ENCODE results near the gene TBPL1.

The TBPL1 gene

GRCh38 chr6:133992992-133993680, 40.1 kb downstream of the TBPL1 start:
- DNase-seq (ENCODE audit: low read depth) = no peak
- no peak for TF ChIP-seq POLR2A (IDR thresholded peaks at IDR 0.05; ENCODE audit: extremely low read depth, insufficient read length)
- H3K4me3 ChIP-seq (ENCODE audit: low read depth, low read length) = no peak overlapping the region

- TF ChIP-seq MYC (IDR thresholded peaks at IDR 0.05; ENCODE audit: low read depth, low read length) (no peak), POLR2A (IDR thresholded peaks at IDR 0.05; ENCODE audit: extremely low read depth, insufficient read length) (no peak), CTCF (IDR thresholded peaks at IDR 0.05; ENCODE audit: low read depth, low read length) (no peak), MAX (IDR thresholded peaks at IDR 0.05; ENCODE audit: low read depth, low read length) (no peak)
- H3K4me3 ChIP-seq (ENCODE audit: low read depth, low read length) = no peak overlapping the region
- no peak for DNase-seq (ENCODE audit: low read depth)
Measured at GRCh38 chr6:133995296-133995695, 42.3 kb downstream of the TBPL1 start.

- TF ChIP-seq POLR2A (IDR thresholded peaks at IDR 0.05; ENCODE audit: extremely low read depth, insufficient read length) (no peak), MAX (IDR thresholded peaks at IDR 0.05; ENCODE audit: low read depth, low read length) (no peak), CTCF (IDR thresholded peaks at IDR 0.05; ENCODE audit: low read depth, low read length) (no peak), MYC (IDR thresholded peaks at IDR 0.05; ENCODE audit: low read depth, low read length) (no peak)
- no peak overlapping the region for H3K4me3 ChIP-seq (ENCODE audit: low read depth, low read length)
- no peak for DNase-seq (ENCODE audit: low read depth)
Measured at GRCh38 chr6:133995758-133996157, 42.7 kb downstream of the TBPL1 start.

- no peak for DNase-seq (ENCODE audit: low read depth)
- no peak overlapping the region for H3K4me3 ChIP-seq (ENCODE audit: low read depth, low read length)
- TF ChIP-seq POLR2A (IDR thresholded peaks at IDR 0.05; ENCODE audit: extremely low read depth, insufficient read length) (no peak), MYC (IDR thresholded peaks at IDR 0.05; ENCODE audit: low read depth, low read length) (no peak), CTCF (IDR thresholded peaks at IDR 0.05; ENCODE audit: low read depth, low read length) (no peak), MAX (IDR thresholded peaks at IDR 0.05; ENCODE audit: low read depth, low read length) (no peak)
Measured at GRCh38 chr6:133997267-133997666, 44.2 kb downstream of the TBPL1 start.

GRCh38 chr6:133999305-133999704, 46.3 kb downstream of the TBPL1 start:
- TF ChIP-seq MYC (IDR thresholded peaks at IDR 0.05; ENCODE audit: low read depth, low read length) (no peak), POLR2A (IDR thresholded peaks at IDR 0.05; ENCODE audit: extremely low read depth, insufficient read length) (no peak), CTCF (IDR thresholded peaks at IDR 0.05; ENCODE audit: low read depth, low read length) (no peak), MAX (IDR thresholded peaks at IDR 0.05; ENCODE audit: low read depth, low read length) (no peak)
- no peak overlapping the region for H3K4me3 ChIP-seq (ENCODE audit: low read depth, low read length)
- no peak for DNase-seq (ENCODE audit: low read depth)

- TF ChIP-seq MAX (IDR thresholded peaks at IDR 0.05; ENCODE audit: low read depth, low read length) = no peak
- no peak for TF ChIP-seq MYC (IDR thresholded peaks at IDR 0.05; ENCODE audit: low read depth, low read length)
- TF ChIP-seq CTCF (IDR thresholded peaks at IDR 0.05; ENCODE audit: low read depth, low read length) = no peak
- no peak for TF ChIP-seq POLR2A (IDR thresholded peaks at IDR 0.05; ENCODE audit: extremely low read depth, insufficient read length)
- no peak for DNase-seq (ENCODE audit: low read depth)
- H3K4me3 ChIP-seq (ENCODE audit: low read depth, low read length) = no peak overlapping the region
Measured at GRCh38 chr6:134000443-134000842, 47.4 kb downstream of the TBPL1 start.

Data from NB4 (cell line).